Adipocyte (in vitro differentiated cells): Measurements from ENCODE around the gene TM2D1.
"Not testable (repeated sequence)": the region's sequence is repeated elsewhere in the genome, so short reads cannot be mapped to it uniquely, and the experiment has no call there.

ENCODE experiments used
- DNase-seq: peaks from one replicate; pipeline ENCODE4 v3.0.0-alpha.2; 2015; ENCODE audit warnings: low read depth
- H3K27me3 ChIP-seq: replicated peaks from 2 replicates; pipeline ENCODE4 v1.7.0; 2013; ENCODE audit warnings: mild to moderate bottlenecking, low read length, moderate library complexity; ENCODE audit not compliant: control insufficient read depth, insufficient read depth
- H3K36me3 ChIP-seq: 2 replicates; pipeline ENCODE4 v1.7.0; 2013; ENCODE audit warnings: low read length, mild to moderate bottlenecking, moderate library complexity; ENCODE audit not compliant: control insufficient read depth, insufficient read depth, severe bottlenecking
- H3K4me1 ChIP-seq: 2 replicates; pipeline ENCODE4 v1.7.0; 2013; ENCODE audit warnings: mild to moderate bottlenecking, low read length, moderate library complexity; ENCODE audit not compliant: control insufficient read depth, insufficient read depth
- H3K4me3 ChIP-seq: 2 replicates; pipeline ENCODE4 v1.7.0; 2013; ENCODE audit warnings: mild to moderate bottlenecking, low read length, moderate library complexity
- H3K9ac ChIP-seq: 2 replicates; pipeline ENCODE4 v1.7.0; 2013; ENCODE audit warnings: mild to moderate bottlenecking, low read length, moderate library complexity
- H3K9me3 ChIP-seq: 2 replicates; pipeline ENCODE4 v1.7.0; 2013; ENCODE audit warnings: mild to moderate bottlenecking, low read length, moderate library complexity; ENCODE audit not compliant: control insufficient read depth

The TM2D1 gene

DNA sequence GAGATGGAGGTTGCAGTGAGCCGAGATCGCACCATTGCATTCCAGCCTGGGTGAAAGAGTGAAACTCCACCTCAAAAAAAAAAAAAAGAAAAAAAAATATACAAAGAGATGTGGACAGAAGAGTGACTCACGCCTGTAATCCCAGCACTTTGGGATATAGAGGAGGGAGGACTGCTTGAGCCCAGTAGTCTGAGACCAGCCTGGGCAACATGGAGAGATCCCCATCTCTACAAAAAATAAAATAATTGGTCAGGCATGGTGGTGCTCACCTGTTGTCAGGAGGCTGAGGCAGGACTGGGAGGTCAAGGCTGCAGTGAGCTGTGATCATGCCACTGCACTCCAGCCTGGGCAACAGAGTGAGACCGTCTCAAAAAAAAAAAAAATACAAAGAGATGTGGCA is 13.7 kb downstream of the TM2D1 start:
- DNase-seq, result peak; percentile 54
- H3K4me1 ChIP-seq, H3K9me3 ChIP-seq, H3K4me3 ChIP-seq, H3K9ac ChIP-seq, H3K27me3 ChIP-seq: not testable (repeated sequence)
- peaks cover 38% of the 10 kb centered on the region for H3K36me3 ChIP-seq

GRCh38 chr1:61709908-61710289 is 15.0 kb downstream of the TM2D1 start:
- H3K36me3 ChIP-seq, result peaks cover 51% of the 10 kb centered on the region
- no peak overlapping the region for H3K9ac ChIP-seq
- no peak overlapping the region for H3K4me3 ChIP-seq
- no peak for DNase-seq
- H3K27me3 ChIP-seq, result no peaks in the 10 kb centered on the region
- H3K4me1 ChIP-seq, result peaks cover 4% of the 10 kb centered on the region
- no peaks in the 10 kb centered on the region for H3K9me3 ChIP-seq

GRCh38 chr1:61708953-61709907 is 15.7 kb downstream of the TM2D1 start:
- no peak overlapping the region for H3K9ac ChIP-seq
- peaks cover 4% of the 10 kb centered on the region for H3K4me1 ChIP-seq
- H3K9me3 ChIP-seq, result no peaks in the 10 kb centered on the region
- peaks cover 57% of the 10 kb centered on the region for H3K36me3 ChIP-seq
- no peak overlapping the region for H3K4me3 ChIP-seq
- DNase-seq, result no peak
- H3K27me3 ChIP-seq, result no peaks in the 10 kb centered on the region

GRCh38 chr1:61699911-61700851 is 24.8 kb downstream of the TM2D1 start:
- DNase-seq, result no peak
- H3K36me3 ChIP-seq, result peaks cover 61% of the 10 kb centered on the region
- no peaks in the 10 kb centered on the region for H3K27me3 ChIP-seq
- no peaks in the 10 kb centered on the region for H3K4me1 ChIP-seq
- no peaks in the 10 kb centered on the region for H3K9me3 ChIP-seq
- H3K9ac ChIP-seq, result no peak overlapping the region
- H3K4me3 ChIP-seq, result no peak overlapping the region

GRCh38 chr1:61692155-61692800 is 32.7 kb downstream of the TM2D1 start:
- Histone ChIP-seq H3K27me3 (no peaks in the 10 kb centered on the region), H3K9me3 (no peaks in the 10 kb centered on the region), H3K36me3 (peaks cover 19% of the 10 kb centered on the region), H3K4me3 (peak overlapping the region; percentile 50), H3K9ac (peak overlapping the region; percentile 7), H3K4me1 (peaks cover 4% of the 10 kb centered on the region)
- DNase-seq, result peak; percentile 69

DNA sequence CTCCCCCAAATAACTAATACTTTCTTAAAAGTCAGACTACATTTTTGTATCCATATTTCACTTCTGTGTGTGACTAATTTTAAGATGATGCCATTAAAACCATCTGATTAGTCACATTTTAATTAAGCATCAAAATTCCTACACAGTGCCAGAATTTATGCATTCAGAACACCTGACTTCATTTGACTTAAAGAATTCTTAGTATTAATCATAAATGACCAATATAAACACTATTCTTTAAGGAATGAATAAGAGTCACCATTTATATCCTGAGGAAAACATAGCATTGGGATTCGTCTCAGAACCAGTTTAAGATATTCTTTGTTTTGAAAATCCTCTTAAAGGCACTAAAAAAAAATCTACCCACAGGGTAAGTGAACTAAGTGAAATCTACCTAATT is 37.0 kb downstream of the TM2D1 start:
- no peak for DNase-seq
- Histone ChIP-seq H3K27me3 (no peaks in the 10 kb centered on the region), H3K9me3 (no peaks in the 10 kb centered on the region), H3K36me3 (peaks cover 39% of the 10 kb centered on the region), H3K4me3 (no peak overlapping the region), H3K9ac (no peak overlapping the region), H3K4me1 (peaks cover 4% of the 10 kb centered on the region)

DNA sequence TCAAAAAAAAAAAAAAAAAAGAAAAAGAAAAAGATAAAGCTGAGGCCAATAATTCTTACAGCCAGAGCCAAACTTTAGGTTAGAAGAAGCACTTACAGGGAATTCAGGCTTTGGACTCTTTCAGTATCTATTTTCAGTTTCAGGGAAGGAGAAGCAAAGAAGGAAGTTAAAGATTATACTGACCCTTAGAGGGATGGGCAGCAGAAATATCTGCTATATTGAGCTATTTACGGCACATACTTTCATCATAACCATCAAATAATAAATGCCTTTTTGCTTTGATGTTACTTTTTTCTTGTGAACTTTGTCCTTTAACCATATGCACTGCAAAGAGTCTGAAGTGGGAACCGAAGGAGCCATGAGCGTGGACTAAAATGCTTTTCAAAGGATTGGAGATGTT is 42.0 kb downstream of the TM2D1 start:
- no peak for DNase-seq
- no peak overlapping the region for H3K9ac ChIP-seq
- H3K9me3 ChIP-seq, result no peaks in the 10 kb centered on the region
- no peaks in the 10 kb centered on the region for H3K4me1 ChIP-seq
- no peak overlapping the region for H3K4me3 ChIP-seq
- peaks cover 63% of the 10 kb centered on the region for H3K36me3 ChIP-seq
- H3K27me3 ChIP-seq, result no peaks in the 10 kb centered on the region

DNA sequence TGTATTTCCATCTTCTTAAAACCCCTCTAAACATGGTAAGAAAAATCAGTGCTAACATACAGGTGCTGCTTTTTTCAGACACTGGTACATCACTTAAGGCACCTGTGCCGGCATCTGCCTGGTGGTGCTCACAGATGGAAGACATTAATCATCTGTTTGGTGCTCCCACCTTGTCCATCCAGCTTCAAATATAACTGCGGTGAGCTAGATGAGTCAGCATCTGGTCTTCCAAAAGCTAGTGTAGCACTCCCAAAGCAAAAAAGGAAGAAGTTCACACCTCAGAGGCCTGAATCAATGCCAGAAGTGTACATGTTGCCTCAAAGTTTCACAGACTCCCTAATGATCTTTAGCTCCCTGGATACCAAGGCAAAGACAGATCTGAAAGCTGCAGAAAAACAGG is 44.4 kb downstream of the TM2D1 start:
- peaks cover 47% of the 10 kb centered on the region for H3K36me3 ChIP-seq
- H3K4me1 ChIP-seq, result no peaks in the 10 kb centered on the region
- no peak overlapping the region for H3K4me3 ChIP-seq
- DNase-seq, result no peak
- H3K9me3 ChIP-seq, result no peaks in the 10 kb centered on the region
- no peaks in the 10 kb centered on the region for H3K27me3 ChIP-seq
- no peak overlapping the region for H3K9ac ChIP-seq

DNA sequence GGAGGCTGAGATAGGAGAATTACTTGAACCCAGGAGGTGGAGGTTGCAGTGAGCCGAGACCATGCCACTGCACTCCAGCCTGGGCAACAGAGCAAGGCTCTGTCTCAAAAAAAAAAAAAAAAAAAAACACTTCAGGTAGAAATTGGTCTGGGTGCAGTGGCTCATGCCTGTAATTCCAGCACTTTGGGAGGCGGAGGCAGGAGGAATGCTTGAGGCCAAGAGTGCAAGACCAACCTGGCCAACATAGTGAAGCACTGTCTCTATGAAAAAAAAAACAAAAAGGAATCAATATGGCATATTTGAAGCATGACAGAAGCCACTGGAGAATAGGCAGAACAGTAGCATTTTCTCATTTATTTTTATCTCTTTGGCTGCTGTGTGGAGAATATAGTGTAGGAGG is 48.1 kb downstream of the TM2D1 start:
- H3K36me3 ChIP-seq, result peaks cover 23% of the 10 kb centered on the region
- H3K4me3 ChIP-seq, DNase-seq, H3K4me1 ChIP-seq, H3K27me3 ChIP-seq, H3K9ac ChIP-seq, H3K9me3 ChIP-seq: not testable (repeated sequence)

DNA sequence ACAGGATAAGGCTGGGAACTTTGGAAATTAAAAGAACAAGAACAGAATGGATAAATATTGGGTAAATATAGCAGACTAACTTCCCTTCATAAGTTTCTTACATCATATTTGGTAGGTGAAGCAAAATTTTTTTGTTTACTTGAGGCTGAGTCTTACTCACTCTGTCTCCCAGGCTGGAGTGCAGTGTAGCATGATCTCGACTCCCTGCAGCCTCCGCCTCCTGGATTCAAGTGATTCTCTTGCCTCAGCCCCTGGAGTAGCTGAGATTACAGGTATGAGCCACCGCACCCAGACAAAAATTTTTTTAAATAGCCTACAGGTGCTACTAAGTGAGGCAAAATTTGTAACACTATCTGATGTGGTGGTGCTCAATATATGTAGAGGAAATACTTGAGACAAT is 50.7 kb downstream of the TM2D1 start:
- Histone ChIP-seq H3K27me3 (no peaks in the 10 kb centered on the region), H3K4me1 (no peaks in the 10 kb centered on the region)
- peak; percentile 34 for DNase-seq

GRCh38 chr1:61672376-61672775 is 52.6 kb downstream of the TM2D1 start:
- no peak for DNase-seq
- Histone ChIP-seq H3K4me1 (no peaks in the 10 kb centered on the region), H3K4me3 (no peak overlapping the region), H3K36me3 (no peaks in the 10 kb centered on the region), H3K27me3 (no peaks in the 10 kb centered on the region), H3K9me3 (no peaks in the 10 kb centered on the region), H3K9ac (no peak overlapping the region)

More for the DNA sequence above, 50.7 kb downstream of the TM2D1 start:
- Histone ChIP-seq H3K9ac (no peak overlapping the region), H3K9me3 (no peaks in the 10 kb centered on the region), H3K36me3 (peaks cover 3% of the 10 kb centered on the region), H3K4me3 (no peak overlapping the region)
